Adrenal gland (tissue), 12 donors: ENCODE results near the gene VENTX. TPM values are rescaled to one million over a fixed set of nuclear protein-coding genes. Genes with fewer than 3 reads are reported as not detected.

Experiments
- DNase-seq, 7 donors: peaks; one replicate each; pipeline ENCODE4 v3.0.0-alpha.2; 2019 to 2020
- H3K27ac ChIP-seq, 5 donors: fragments of 200-600 bp; sonication (generic) in 4 of 5; 1 replicate in 3 of 5; 2 replicates in 2 of 5; pipeline versions ENCODE4 v1.5.1 to v1.8.0; 2016 to 2020; ENCODE audit warnings: mild to moderate bottlenecking in 1 of 5
- H3K27me3 ChIP-seq: fragments of 200-600 bp; 2 replicates; pipeline ENCODE4 v1.8.0; 2021
- H3K36me3 ChIP-seq, 2 donors: fragments of 200-600 bp; replicated peaks in 1 of 2; 1 replicate in 1 of 2; 2 replicates in 1 of 2; pipeline versions ENCODE4 v1.5.1 to v1.8.0; 2018 to 2022
- H3K4me1 ChIP-seq, 2 donors: fragments of 200-600 bp; replicated peaks in 1 of 2; 1 replicate in 1 of 2; 2 replicates in 1 of 2; pipeline versions ENCODE4 v1.5.1 to v1.8.0; 2018 to 2021
- H3K4me3 ChIP-seq, 4 donors: fragments of 200-600 bp; sonication (generic) in 3 of 4; one replicate each; pipeline ENCODE4 v1.5.1; 2016 to 2018
- H3K9me3 ChIP-seq, 3 donors: fragments of 200-600 bp; sonication (generic) in 1 of 3; replicated peaks in 1 of 3; 1 replicate in 2 of 3; 2 replicates in 1 of 3; pipeline versions ENCODE4 v1.5.1 to v1.8.0; 2016 to 2021
- POLR2A ChIP-seq, 2 donors: fragments of 450-650 bp; IDR thresholded peaks; one replicate each; pipeline ENCODE4 v1.6.1; 2017; ENCODE audit warnings: antibody characterized with exemption in 2 of 2, mild to moderate bottlenecking in 2 of 2, moderate library complexity in 1 of 2
- WGBS, 4 donors: extraction: QIAGEN DNeasy Blood & Tissue Kit in 2 of 4; methylation state at CpG; one replicate each; pipeline versions ENCODE4 v1.1.5 to v1.1.7; 2013 to 2017; 5-methylcytosine and 5-hydroxymethylcytosine counted together
- intact Hi-C, 2 donors: fragments of 100-400 bp; cut with DNase I; formaldehyde crosslinking; loops; one replicate each; pipeline versions ENCODE4 v1.14.1 to v1.15.0; 2022 to 2023
- polyA plus RNA-seq, 3 donors: library from polyadenylated mRNA; stranded (reverse); fragments of 200-250 nt in 2 of 3; fragments of 350-450 nt in 1 of 3; fragmentation: Illumina TruSeq in 1 of 3; extraction: RNeasy Lipid Tissue Mini Kit (QIAGEN cat#74804) in 1 of 3; gene quantifications; one replicate each; pipeline ENCODE4 v1.2.3, GENCODE V29; 2013 to 2014
- total RNA-seq, 9 donors: library from RNA; depleted of rRNA in 4 of 9; stranded (reverse); fragments of >200 nt in 4 of 9; fragments of 120-200 nt in 1 of 9; fragmentation: NEBNext Ultra II Directional in 1 of 9; extraction: Animal tissue kit (Norgen Biotek cat#: 25700) in 1 of 9; gene quantifications; one replicate each; pipeline versions ENCODE4 v1.1.0 to v1.2.4, GENCODE V29; 2013 to 2023
- TF ChIP-seq, protein P1 (sequence below), 6 experiments: fragments of 450-650 bp in 4 of 6; fragments of 200-600 bp in 2 of 6; sonication (generic) in 1 of 6; IDR thresholded peaks; 1 replicate in 5 of 6; 2 replicates in 1 of 6; pipeline versions ENCODE4 v1.5.1 to v1.8.0; 2016 to 2021; ENCODE audit warnings: antibody characterized with exemption in 6 of 6, mild to moderate bottlenecking in 2 of 6, moderate library complexity in 1 of 6
- donor health status: healthy with polysubstance abuse.
- donor health status: Bipolar disorder and iron deficiency.
- donor health status: DM: yes; HTN: yes; CAD: no.
- donor health status: DM: no; HTN: no; CAD: no.
- donor health status: DM: no; HTN: no; CAD: no.
- donor health status: DM: yes; HTN: yes; CAD: no.

The VENTX gene
- total and polyA plus RNA-seq, 12 donors: 0.06 to 4.4 (median 1.4) TPM

DNA sequence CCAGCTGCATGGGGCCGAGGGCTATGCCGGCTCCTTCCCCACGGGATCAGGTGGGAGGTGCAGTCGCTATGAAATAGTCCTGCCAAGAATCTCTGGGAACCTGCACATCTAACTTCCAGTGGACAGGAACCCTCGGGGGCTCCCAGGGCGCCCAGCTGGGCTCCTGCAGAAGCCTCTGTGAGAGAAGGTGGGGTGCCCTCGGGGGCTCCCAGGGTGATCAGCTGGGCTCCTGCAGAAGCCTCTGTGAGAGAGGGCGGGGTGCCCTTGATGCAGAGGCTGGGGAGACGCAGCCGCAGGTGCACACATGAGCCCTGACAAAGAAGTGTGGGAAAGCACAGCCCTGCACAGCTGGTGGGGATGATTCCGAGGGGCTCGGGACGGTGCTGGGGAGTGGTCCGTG, 5.9 kb downstream of the VENTX start:
- Histone ChIP-seq H3K4me3 (no peak overlapping the region), H3K27ac (no peak overlapping the region), H3K4me1 (peaks cover 5 to 9% of the 10 kb centered on the region in 2 donors), H3K27me3 (peaks cover 4% of the 10 kb centered on the region), H3K9me3 (no peaks in the 10 kb centered on the region), H3K36me3 (no peaks in the 10 kb centered on the region)
- 76 to 89% (median 83%) methylated on average over 4 to 14 of the region's 14 CpGs for WGBS, 4 donors
- DNase-seq: peak in 1 of 7 donors; percentile 16
- TF ChIP-seq, protein P1, sequence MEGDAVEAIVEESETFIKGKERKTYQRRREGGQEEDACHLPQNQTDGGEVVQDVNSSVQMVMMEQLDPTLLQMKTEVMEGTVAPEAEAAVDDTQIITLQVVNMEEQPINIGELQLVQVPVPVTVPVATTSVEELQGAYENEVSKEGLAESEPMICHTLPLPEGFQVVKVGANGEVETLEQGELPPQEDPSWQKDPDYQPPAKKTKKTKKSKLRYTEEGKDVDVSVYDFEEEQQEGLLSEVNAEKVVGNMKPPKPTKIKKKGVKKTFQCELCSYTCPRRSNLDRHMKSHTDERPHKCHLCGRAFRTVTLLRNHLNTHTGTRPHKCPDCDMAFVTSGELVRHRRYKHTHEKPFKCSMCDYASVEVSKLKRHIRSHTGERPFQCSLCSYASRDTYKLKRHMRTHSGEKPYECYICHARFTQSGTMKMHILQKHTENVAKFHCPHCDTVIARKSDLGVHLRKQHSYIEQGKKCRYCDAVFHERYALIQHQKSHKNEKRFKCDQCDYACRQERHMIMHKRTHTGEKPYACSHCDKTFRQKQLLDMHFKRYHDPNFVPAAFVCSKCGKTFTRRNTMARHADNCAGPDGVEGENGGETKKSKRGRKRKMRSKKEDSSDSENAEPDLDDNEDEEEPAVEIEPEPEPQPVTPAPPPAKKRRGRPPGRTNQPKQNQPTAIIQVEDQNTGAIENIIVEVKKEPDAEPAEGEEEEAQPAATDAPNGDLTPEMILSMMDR (IDR thresholded peaks at IDR 0.05): no peak
- TF ChIP-seq POLR2A (IDR thresholded peaks at IDR 0.05): no peak
- intact Hi-C loops: no loop called here

DNA sequence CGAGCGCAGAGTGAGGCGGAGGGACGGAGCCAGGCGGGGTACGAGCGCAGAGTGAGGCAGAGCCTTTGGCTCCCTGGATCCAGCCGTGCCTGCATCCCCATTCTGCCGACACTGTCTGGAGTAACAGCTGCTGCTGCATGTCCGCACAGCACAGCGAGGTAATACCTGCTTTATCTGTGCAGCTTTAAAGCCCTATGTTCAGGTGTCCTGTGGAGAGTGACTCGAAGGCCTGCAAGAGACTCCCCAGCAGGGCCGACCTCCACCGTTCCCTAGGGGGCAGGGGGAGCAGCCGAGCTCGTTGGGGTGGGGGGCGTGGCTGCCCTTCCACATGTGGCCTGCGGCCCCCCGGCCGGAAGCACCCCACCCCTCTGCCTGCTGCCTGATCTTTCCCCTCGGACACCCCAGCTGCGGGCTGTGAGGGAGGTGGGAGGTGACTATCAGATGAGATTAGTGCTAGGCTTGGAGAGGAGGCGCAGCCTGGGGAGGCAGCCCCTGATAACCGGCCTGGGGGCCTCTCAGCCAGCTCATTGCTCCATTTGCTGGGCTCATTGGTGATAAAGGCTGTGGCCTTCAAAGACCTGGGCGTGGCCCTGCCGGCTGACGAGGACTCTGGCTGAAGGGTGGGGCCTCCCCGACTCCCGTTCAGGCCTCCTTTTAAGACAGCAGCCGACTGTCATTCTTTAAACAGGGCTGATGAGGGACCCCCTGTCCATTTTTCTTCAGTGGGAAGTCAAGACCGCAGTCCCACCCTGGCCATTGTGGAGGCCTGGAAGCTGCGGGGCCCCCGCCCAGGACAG, 8.0 kb downstream of the VENTX start:
- Histone ChIP-seq H3K36me3 (no peaks in the 10 kb centered on the region), H3K27me3 (no peaks in the 10 kb centered on the region), H3K4me1 (peaks cover 19 to 25% of the 10 kb centered on the region in 2 donors), H3K4me3 (peak overlapping the region in 1 of 4 donors; percentile 58), H3K27ac (peak overlapping the region; percentile 83 to 97 (median 94)), H3K9me3 (no peaks in the 10 kb centered on the region)
- peak; percentile 82 to 96 (median 91) for DNase-seq
- intact Hi-C loops: no loop called here
- TF ChIP-seq, protein P1 (IDR thresholded peaks at IDR 0.05): no peak
- TF ChIP-seq POLR2A (IDR thresholded peaks at IDR 0.05): peak; percentile 22 to 87
- WGBS, 4 donors: 41 to 56% (median 49%) methylated on average over 17 to 33 of the region's 33 CpGs

DNA sequence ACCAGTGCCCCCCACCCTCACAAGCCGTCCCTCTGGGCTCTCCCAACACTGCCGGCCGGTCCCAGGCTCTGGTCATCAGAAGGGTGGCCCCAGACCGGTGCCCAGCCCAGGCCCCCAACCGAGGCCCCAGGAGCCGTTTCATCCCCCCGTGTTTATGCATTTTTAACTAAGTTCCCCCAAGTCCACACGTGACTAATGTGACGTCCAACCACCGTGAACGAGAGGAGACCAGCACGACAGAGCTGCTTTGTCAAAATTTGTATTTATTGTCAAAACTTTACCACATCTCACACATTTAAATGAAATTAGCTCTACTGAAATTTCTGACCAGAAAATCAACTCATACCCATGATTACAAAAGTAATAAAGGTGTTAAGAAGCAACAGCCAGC, 8.6 kb downstream of the VENTX start:
- H3K4me1 ChIP-seq: peaks cover 22 to 26% of the 10 kb centered on the region in 2 donors
- TF ChIP-seq POLR2A (IDR thresholded peaks at IDR 0.05): no peak
- TF ChIP-seq, protein P1 (IDR thresholded peaks at IDR 0.05): no peak
- intact Hi-C loops: no loop called here
- H3K27ac ChIP-seq: peak overlapping the region; percentile 83 to 97 (median 94)
- peak overlapping the region in 1 of 4 donors; percentile 58 for H3K4me3 ChIP-seq
- DNase-seq: no peak
- H3K36me3 ChIP-seq: no peaks in the 10 kb centered on the region
- H3K9me3 ChIP-seq: no peaks in the 10 kb centered on the region
- H3K27me3 ChIP-seq: no peaks in the 10 kb centered on the region
- WGBS, 4 donors: 33 to 37% (median 36%) methylated on average over 9 to 12 of the region's 12 CpGs

DNA sequence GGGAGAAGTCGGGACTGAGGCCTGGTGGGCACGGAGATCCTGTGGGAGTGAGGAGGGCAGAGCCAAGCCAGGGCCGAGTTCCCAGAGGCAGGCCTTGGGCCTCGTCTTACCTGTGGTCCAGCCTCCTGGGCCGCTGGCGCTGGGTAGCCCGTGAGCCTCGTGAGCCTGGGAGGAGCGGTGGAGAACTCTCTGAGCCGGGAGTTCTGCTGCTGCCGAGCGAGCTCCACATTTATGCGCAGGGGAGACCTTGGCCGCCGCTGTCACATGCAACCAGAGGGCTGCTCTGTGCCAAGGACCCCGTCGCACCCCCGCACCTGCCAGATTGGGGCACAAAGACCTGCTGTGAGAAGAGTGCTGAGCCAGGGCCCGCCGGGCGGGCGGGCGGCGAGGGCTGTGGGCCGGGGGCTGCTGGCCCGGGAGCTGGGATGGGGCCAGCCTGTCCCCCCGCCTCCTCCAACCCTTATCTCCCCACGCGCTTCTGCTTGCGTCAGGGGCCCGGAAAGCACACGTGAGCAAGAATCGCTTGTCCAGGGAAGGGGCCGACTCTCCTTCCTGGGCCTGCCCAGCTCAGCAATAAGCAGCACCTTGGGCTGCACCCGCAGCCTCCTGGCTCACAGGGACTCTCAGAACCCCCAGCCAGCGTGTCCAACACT, 10.2 kb downstream of the VENTX start:
- no peaks in the 10 kb centered on the region for H3K36me3 ChIP-seq
- peak; percentile 86 to 91 (median 90) for DNase-seq
- intact Hi-C loops: no loop called here
- H3K4me3 ChIP-seq: peak overlapping the region in 3 of 4 donors; percentile 43 to 60 (median 58)
- H3K4me1 ChIP-seq: peaks cover 33 to 40% of the 10 kb centered on the region in 2 donors
- peak overlapping the region; percentile 90 to 97 (median 94) for H3K27ac ChIP-seq
- 24 to 49% (median 34%) methylated on average over 4 to 36 of the region's 36 CpGs for WGBS, 4 donors
- peak; percentile 93 to 96 for TF ChIP-seq POLR2A (IDR thresholded peaks at IDR 0.05)
- TF ChIP-seq, protein P1 (IDR thresholded peaks at IDR 0.05): no peak
- H3K27me3 ChIP-seq: no peaks in the 10 kb centered on the region
- no peaks in the 10 kb centered on the region for H3K9me3 ChIP-seq
